MM.1S (cell line): ENCODE measurements around the gene TMEM256.

Experiments
- DNase-seq: peaks from one replicate; pipeline ENCODE4 v3.0.0-alpha.2; 2015
- H2AFZ ChIP-seq: fragments of 300-600 bp; sonication (generic); 2 replicates; pipeline ENCODE4 v1.6.0; 2016; ENCODE audit warnings: antibody characterized with exemption, low read length
- H3F3A ChIP-seq: fragments of 300-600 bp; sonication (generic); 2 replicates; pipeline ENCODE4 v1.6.1; 2016; ENCODE audit warnings: mild to moderate bottlenecking, antibody characterized with exemption, low read length, moderate library complexity, mixed read lengths; ENCODE audit not compliant: insufficient read depth
- H3K27ac ChIP-seq: fragments of 300-600 bp; sonication (generic); 2 replicates; pipeline ENCODE4 v1.5.1; 2016; ENCODE audit warnings: mild to moderate bottlenecking, low read length
- H3K27me3 ChIP-seq: fragments of 300-600 bp; sonication (generic); replicated peaks from 2 replicates; pipeline ENCODE4 v1.6.0; 2016; ENCODE audit warnings: low read length; ENCODE audit not compliant: insufficient read depth
- H3K36me3 ChIP-seq: fragments of 300-600 bp; sonication (generic); replicated peaks from 2 replicates; pipeline ENCODE4 v1.6.1; 2016; ENCODE audit warnings: mild to moderate bottlenecking, low read length, mixed read lengths; ENCODE audit not compliant: insufficient read depth
- H3K4me1 ChIP-seq: fragments of 300-600 bp; sonication (generic); 2 replicates; pipeline ENCODE4 v1.6.1; 2016; ENCODE audit warnings: low read length, mixed read lengths
- H3K4me2 ChIP-seq: fragments of 300-600 bp; sonication (generic); 2 replicates; pipeline ENCODE4 v1.6.0; 2016; ENCODE audit warnings: low read depth, low read length
- H3K4me3 ChIP-seq: fragments of 300-600 bp; sonication (generic); 2 replicates; pipeline ENCODE4 v1.5.1; 2016; ENCODE audit warnings: low read length, mixed read lengths
- H3K79me2 ChIP-seq: fragments of 300-600 bp; sonication (generic); 2 replicates; pipeline ENCODE4 v1.6.1; 2016; ENCODE audit warnings: mixed run types, low read length, mixed read lengths
- H3K9ac ChIP-seq: fragments of 300-600 bp; sonication (generic); 2 replicates; pipeline ENCODE4 v1.6.1; 2016; ENCODE audit warnings: low read length, mixed read lengths
- H3K9me2 ChIP-seq: fragments of 300-600 bp; sonication (generic); replicated peaks from 2 replicates; pipeline ENCODE4 v1.6.1; 2016; ENCODE audit warnings: mild to moderate bottlenecking, low read length, mixed read lengths; ENCODE audit not compliant: insufficient read depth
- H3K9me3 ChIP-seq: fragments of 300-600 bp; sonication (generic); replicated peaks from 2 replicates; pipeline ENCODE4 v1.6.1; 2016; ENCODE audit warnings: mild to moderate bottlenecking, low read length, mixed read lengths; ENCODE audit not compliant: insufficient read depth
- H4K20me1 ChIP-seq: fragments of 300-600 bp; sonication (generic); 2 replicates; pipeline ENCODE4 v1.6.1; 2016; ENCODE audit warnings: mild to moderate bottlenecking, low read length, moderate library complexity, mixed read lengths; ENCODE audit not compliant: insufficient read depth
- CTCF ChIP-seq: fragments of 300-600 bp; sonication (generic); IDR thresholded peaks from 2 replicates; pipeline ENCODE4 v1.5.1; 2016; ENCODE audit warnings: antibody characterized with exemption, low read length, mixed read lengths
- EZH2 ChIP-seq: fragments of 300-600 bp; sonication (generic); optimal IDR thresholded peaks from 2 replicates; pipeline ENCODE3; 2017; ENCODE audit warnings: low read depth, mild to moderate bottlenecking, antibody characterized with exemption, low read length, mixed read lengths
- EZH2phosphoT487 ChIP-seq: fragments of 300-600 bp; sonication (generic); IDR thresholded peaks from 2 replicates; pipeline ENCODE4 v1.6.1; 2018; ENCODE audit warnings: antibody characterized with exemption, low read length

Gene TMEM256

GRCh38 chr17:7421186-7421585, 17.3 kb upstream of the TMEM256 start:
- Histone ChIP-seq H3K9me2 (no peaks in the 10 kb centered on the region), H3K9ac (no peak overlapping the region), H3K4me2 (no peak overlapping the region), H3K4me3 (no peak overlapping the region), H3F3A (no peaks in the 10 kb centered on the region), H2AFZ (no peak overlapping the region), H3K27ac (no peak overlapping the region), H3K36me3 (no peaks in the 10 kb centered on the region), H4K20me1 (no peaks in the 10 kb centered on the region), H3K27me3 (peaks cover 66% of the 10 kb centered on the region), H3K9me3 (no peaks in the 10 kb centered on the region), H3K79me2 (no peaks in the 10 kb centered on the region), H3K4me1 (no peaks in the 10 kb centered on the region)
- TF ChIP-seq CTCF, result no peak
- TF ChIP-seq EZH2, result no peak
- no peak for TF ChIP-seq EZH2phosphoT487
- DNase-seq, result no peak

GRCh38 chr17:7419819-7420610, 16.1 kb upstream of the TMEM256 start, which contains the start of gene SPEM1:
SPEM1 (plus strand) TSS chr17:7420324; CDS start chr17:7420385, 61 bp downstream.
- Histone ChIP-seq H3K27ac (no peak within 1 kb of the TSS), H4K20me1 (no peaks in the 10 kb centered on the region), H3K9me2 (no peaks in the 10 kb centered on the region), H3K27me3 (peaks cover 67% of the 10 kb centered on the region), H3K4me1 (no peaks in the 10 kb centered on the region), H3F3A (no peaks in the 10 kb centered on the region), H3K36me3 (no peaks in the 10 kb centered on the region), H3K4me2 (no peak within 1 kb of the TSS), H3K4me3 (no peak within 1 kb of the TSS), H3K79me2 (no peaks in the 10 kb centered on the region), H3K9ac (no peak within 1 kb of the TSS), H2AFZ (no peak within 1 kb of the TSS), H3K9me3 (no peaks in the 10 kb centered on the region)
- no peak for DNase-seq
- TF ChIP-seq EZH2, result no peak
- no peak for TF ChIP-seq CTCF
- no peak for TF ChIP-seq EZH2phosphoT487

- no peaks in the 10 kb centered on the region for H3K79me2 ChIP-seq
- H3K27ac ChIP-seq, result no peak overlapping the region
- TF ChIP-seq EZH2phosphoT487, result no peak
- no peak for TF ChIP-seq EZH2
- TF ChIP-seq CTCF, result no peak
- no peak for DNase-seq
- no peaks in the 10 kb centered on the region for H3K9me2 ChIP-seq
- H3K9ac ChIP-seq, result no peak overlapping the region
- H4K20me1 ChIP-seq, result no peaks in the 10 kb centered on the region
- no peak overlapping the region for H2AFZ ChIP-seq
- H3K36me3 ChIP-seq, result no peaks in the 10 kb centered on the region
- no peaks in the 10 kb centered on the region for H3K9me3 ChIP-seq
- H3K4me2 ChIP-seq, result no peak overlapping the region
- H3K27me3 ChIP-seq, result peaks cover 67% of the 10 kb centered on the region
- no peaks in the 10 kb centered on the region for H3F3A ChIP-seq
- no peak overlapping the region for H3K4me3 ChIP-seq
- H3K4me1 ChIP-seq, result no peaks in the 10 kb centered on the region
Measured at GRCh38 chr17:7418472-7419152, 14.7 kb upstream of the TMEM256 start.
